ENCODE results near the gene CXorf66. TPM values are rescaled to one million over a fixed set of nuclear protein-coding genes. Genes with fewer than 3 reads are reported as not detected.
"Not testable (repeated sequence)": the region's sequence is repeated elsewhere in the genome, so short reads cannot be mapped to it uniquely, and the experiment has no call there.

The CXorf66 gene
- not detected for total RNA-seq

GRCh38 chrX:139965421-139965820 is at the start of gene CXorf66:
Gene CXorf66 (minus strand): TSS chrX:139965521. CDS start chrX:139965496, 25 bp downstream.
- Histone ChIP-seq H3K4me3 (ENCODE audit: low read length in 3 of 3) (no peak within 1 kb of the TSS), H3K36me3 (ENCODE audit: control insufficient read depth in 3 of 3, insufficient read depth in 3 of 3, low read length in 3 of 3) (no peaks in the 10 kb centered on the region), H3K9me3 (ENCODE audit: control insufficient read depth in 3 of 3, low read length in 3 of 3) (no peaks in the 10 kb centered on the region), H3K4me1 (ENCODE audit: control insufficient read depth in 3 of 3, insufficient read depth in 3 of 3, low read length in 3 of 3) (no peaks in the 10 kb centered on the region), H3K27ac (ENCODE audit: low read depth, low read length) (no peak within 1 kb of the TSS), H3K9ac (ENCODE audit: low read depth in 1 of 3, low read length in 3 of 3) (no peak within 1 kb of the TSS), H3K27me3 (ENCODE audit: control insufficient read depth in 3 of 3, insufficient read depth in 3 of 3, low read length in 3 of 3) (no peaks in the 10 kb centered on the region)

GRCh38 chrX:139982856-139983255 is 17.5 kb upstream of the CXorf66 start:
- Histone ChIP-seq H3K27ac (ENCODE audit: low read depth, low read length) (no peak overlapping the region), H3K9me3 (ENCODE audit: control insufficient read depth in 3 of 3, low read length in 3 of 3) (no peaks in the 10 kb centered on the region), H3K4me3 (ENCODE audit: low read length in 3 of 3) (no peak overlapping the region), H3K27me3 (ENCODE audit: control insufficient read depth in 3 of 3, insufficient read depth in 3 of 3, low read length in 3 of 3) (no peaks in the 10 kb centered on the region), H3K4me1 (ENCODE audit: control insufficient read depth in 3 of 3, insufficient read depth in 3 of 3, low read length in 3 of 3) (no peaks in the 10 kb centered on the region), H3K9ac (ENCODE audit: low read depth in 1 of 3, low read length in 3 of 3) (no peak overlapping the region), H3K36me3 (ENCODE audit: control insufficient read depth in 3 of 3, insufficient read depth in 3 of 3, low read length in 3 of 3) (no peaks in the 10 kb centered on the region)

- H3K9ac ChIP-seq (ENCODE audit: low read depth in 1 of 3, low read length in 3 of 3): no peak overlapping the region
- H3K4me3 ChIP-seq (ENCODE audit: low read length in 3 of 3): no peak overlapping the region
- peaks cover 0 to 3% (median 0%) of the 10 kb centered on the region in 3 donors for H3K27me3 ChIP-seq (ENCODE audit: control insufficient read depth in 3 of 3, insufficient read depth in 3 of 3, low read length in 3 of 3)
- no peaks in the 10 kb centered on the region for H3K36me3 ChIP-seq (ENCODE audit: control insufficient read depth in 3 of 3, insufficient read depth in 3 of 3, low read length in 3 of 3)
- H3K27ac ChIP-seq (ENCODE audit: low read depth, low read length): no peak overlapping the region
- peaks cover 0 to 2% (median 0%) of the 10 kb centered on the region in 3 donors for H3K4me1 ChIP-seq (ENCODE audit: control insufficient read depth in 3 of 3, insufficient read depth in 3 of 3, low read length in 3 of 3)
- peaks cover 0 to 4% (median 0%) of the 10 kb centered on the region in 3 donors for H3K9me3 ChIP-seq (ENCODE audit: control insufficient read depth in 3 of 3, low read length in 3 of 3)
Measured at GRCh38 chrX:139974471-139974870, 9.2 kb upstream of the CXorf66 start.

GRCh38 chrX:139972629-139973624 is 7.6 kb upstream of the CXorf66 start:
- H3K27me3 ChIP-seq (ENCODE audit: control insufficient read depth in 3 of 3, insufficient read depth in 3 of 3, low read length in 3 of 3): peaks cover 0 to 3% (median 0%) of the 10 kb centered on the region in 3 donors
- H3K9me3 ChIP-seq (ENCODE audit: control insufficient read depth in 3 of 3, low read length in 3 of 3): peaks cover 0 to 4% (median 0%) of the 10 kb centered on the region in 3 donors
- no peaks in the 10 kb centered on the region for H3K36me3 ChIP-seq (ENCODE audit: control insufficient read depth in 3 of 3, insufficient read depth in 3 of 3, low read length in 3 of 3)
- no peak overlapping the region for H3K9ac ChIP-seq (ENCODE audit: low read depth in 1 of 3, low read length in 3 of 3)
- H3K4me1 ChIP-seq (ENCODE audit: control insufficient read depth in 3 of 3, insufficient read depth in 3 of 3, low read length in 3 of 3): peaks cover 0 to 2% (median 0%) of the 10 kb centered on the region in 3 donors
- H3K27ac ChIP-seq (ENCODE audit: low read depth, low read length): no peak overlapping the region
- H3K4me3 ChIP-seq (ENCODE audit: low read length in 3 of 3): no peak overlapping the region

GRCh38 chrX:139972113-139972512 is 6.8 kb upstream of the CXorf66 start:
- peaks cover 0 to 2% (median 0%) of the 10 kb centered on the region in 3 donors for H3K4me1 ChIP-seq (ENCODE audit: control insufficient read depth in 3 of 3, insufficient read depth in 3 of 3, low read length in 3 of 3)
- no peak overlapping the region for H3K4me3 ChIP-seq (ENCODE audit: low read length in 3 of 3)
- H3K27ac ChIP-seq (ENCODE audit: low read depth, low read length): no peak overlapping the region
- H3K36me3 ChIP-seq (ENCODE audit: control insufficient read depth in 3 of 3, insufficient read depth in 3 of 3, low read length in 3 of 3): no peaks in the 10 kb centered on the region
- H3K9ac ChIP-seq (ENCODE audit: low read depth in 1 of 3, low read length in 3 of 3): no peak overlapping the region
- peaks cover 0 to 4% (median 0%) of the 10 kb centered on the region in 3 donors for H3K9me3 ChIP-seq (ENCODE audit: control insufficient read depth in 3 of 3, low read length in 3 of 3)
- peaks cover 0 to 3% (median 0%) of the 10 kb centered on the region in 3 donors for H3K27me3 ChIP-seq (ENCODE audit: control insufficient read depth in 3 of 3, insufficient read depth in 3 of 3, low read length in 3 of 3)

- H3K4me1 ChIP-seq (ENCODE audit: control insufficient read depth in 3 of 3, insufficient read depth in 3 of 3, low read length in 3 of 3): peaks cover 0 to 2% (median 0%) of the 10 kb centered on the region in 3 donors
- no peaks in the 10 kb centered on the region for H3K36me3 ChIP-seq (ENCODE audit: control insufficient read depth in 3 of 3, insufficient read depth in 3 of 3, low read length in 3 of 3)
- no peak overlapping the region for H3K27ac ChIP-seq (ENCODE audit: low read depth, low read length)
- H3K9me3 ChIP-seq (ENCODE audit: control insufficient read depth in 3 of 3, low read length in 3 of 3): no peaks in the 10 kb centered on the region
- peaks cover 0 to 3% (median 0%) of the 10 kb centered on the region in 3 donors for H3K27me3 ChIP-seq (ENCODE audit: control insufficient read depth in 3 of 3, insufficient read depth in 3 of 3, low read length in 3 of 3)
- H3K9ac ChIP-seq (ENCODE audit: low read depth in 1 of 3, low read length in 3 of 3): no peak overlapping the region
- no peak overlapping the region for H3K4me3 ChIP-seq (ENCODE audit: low read length in 3 of 3)
Measured at GRCh38 chrX:139971394-139971749, 6.1 kb upstream of the CXorf66 start.

DNA sequence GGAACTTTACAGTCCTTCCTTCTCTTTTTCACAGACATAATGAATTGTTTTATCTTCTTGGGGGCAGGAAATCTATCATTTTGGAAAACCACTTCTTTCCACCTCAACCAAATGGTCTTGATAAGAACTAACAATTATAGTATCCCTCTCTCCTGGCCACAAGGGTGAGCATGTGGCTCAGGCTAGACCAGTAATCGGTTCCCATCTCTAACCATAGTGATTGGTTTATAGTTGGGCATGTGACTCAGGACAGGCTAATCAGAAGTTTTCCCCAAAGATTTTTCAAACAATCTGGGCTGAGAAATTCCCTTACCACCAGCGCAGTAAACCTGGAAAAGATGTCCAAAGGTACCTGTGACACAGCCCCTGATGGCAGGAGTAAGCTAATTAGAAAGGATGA is 4.0 kb upstream of the CXorf66 start:
- H3K27ac ChIP-seq (ENCODE audit: low read depth, low read length): no peak overlapping the region
- peaks cover 0 to 2% (median 0%) of the 10 kb centered on the region in 3 donors for H3K4me1 ChIP-seq (ENCODE audit: control insufficient read depth in 3 of 3, insufficient read depth in 3 of 3, low read length in 3 of 3)
- no peak overlapping the region for H3K4me3 ChIP-seq (ENCODE audit: low read length in 3 of 3)
- H3K36me3 ChIP-seq (ENCODE audit: control insufficient read depth in 3 of 3, insufficient read depth in 3 of 3, low read length in 3 of 3): no peaks in the 10 kb centered on the region
- H3K9ac ChIP-seq (ENCODE audit: low read depth in 1 of 3, low read length in 3 of 3): no peak overlapping the region
- H3K9me3 ChIP-seq (ENCODE audit: control insufficient read depth in 3 of 3, low read length in 3 of 3): no peaks in the 10 kb centered on the region
- H3K27me3 ChIP-seq (ENCODE audit: control insufficient read depth in 3 of 3, insufficient read depth in 3 of 3, low read length in 3 of 3): peaks cover 0 to 3% (median 0%) of the 10 kb centered on the region in 3 donors

DNA sequence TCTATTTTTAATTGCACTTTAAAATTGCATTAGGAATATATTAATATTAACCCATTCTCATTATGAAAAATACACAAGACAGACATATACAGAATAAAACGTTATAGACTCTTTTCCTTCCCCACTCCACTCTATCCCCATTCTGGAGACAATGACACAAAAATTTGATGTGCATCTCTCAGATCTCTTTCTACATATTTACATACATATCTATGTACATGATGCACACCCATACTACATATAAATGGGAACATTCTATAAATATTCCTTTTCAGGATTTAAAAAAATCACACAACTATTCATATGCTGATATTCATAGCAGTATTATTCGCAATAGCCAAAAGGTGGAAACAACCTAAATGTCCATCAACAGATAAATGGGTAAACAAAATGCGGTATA is 2.4 kb upstream of the CXorf66 start:
- Histone ChIP-seq H3K27me3 (ENCODE audit: control insufficient read depth in 3 of 3, insufficient read depth in 3 of 3, low read length in 3 of 3) (peaks cover 0 to 2% (median 0%) of the 10 kb centered on the region in 3 donors), H3K9ac (ENCODE audit: low read depth in 1 of 3, low read length in 3 of 3) (no peak overlapping the region), H3K27ac (ENCODE audit: low read depth, low read length) (no peak overlapping the region), H3K4me3 (ENCODE audit: low read length in 3 of 3) (no peak overlapping the region), H3K4me1 (ENCODE audit: control insufficient read depth in 3 of 3, insufficient read depth in 3 of 3, low read length in 3 of 3) (peaks cover 0 to 2% (median 0%) of the 10 kb centered on the region in 3 donors), H3K36me3 (ENCODE audit: control insufficient read depth in 3 of 3, insufficient read depth in 3 of 3, low read length in 3 of 3) (no peaks in the 10 kb centered on the region), H3K9me3 (ENCODE audit: control insufficient read depth in 3 of 3, low read length in 3 of 3) (no peaks in the 10 kb centered on the region)

- Histone ChIP-seq H3K9me3 (ENCODE audit: control insufficient read depth in 3 of 3, low read length in 3 of 3) (no peaks in the 10 kb centered on the region), H3K4me1 (ENCODE audit: control insufficient read depth in 3 of 3, insufficient read depth in 3 of 3, low read length in 3 of 3) (peaks cover 0 to 2% (median 0%) of the 10 kb centered on the region in 3 donors), H3K27ac (ENCODE audit: low read depth, low read length) (no peak overlapping the region), H3K4me3 (ENCODE audit: low read length in 3 of 3) (no peak overlapping the region), H3K27me3 (ENCODE audit: control insufficient read depth in 3 of 3, insufficient read depth in 3 of 3, low read length in 3 of 3) (no peaks in the 10 kb centered on the region), H3K9ac (ENCODE audit: low read depth in 1 of 3, low read length in 3 of 3) (no peak overlapping the region), H3K36me3 (ENCODE audit: control insufficient read depth in 3 of 3, insufficient read depth in 3 of 3, low read length in 3 of 3) (no peaks in the 10 kb centered on the region)
Measured at GRCh38 chrX:139967300-139967699, 2.0 kb upstream of the CXorf66 start.

GRCh38 chrX:139966159-139966558 is 838 bp upstream of the CXorf66 start:
- not testable (repeated sequence) for H3K9me3 ChIP-seq (ENCODE audit: control insufficient read depth in 3 of 3, low read length in 3 of 3); H3K36me3 ChIP-seq (ENCODE audit: control insufficient read depth in 3 of 3, insufficient read depth in 3 of 3, low read length in 3 of 3); H3K27ac ChIP-seq (ENCODE audit: low read depth, low read length); H3K9ac ChIP-seq (ENCODE audit: low read depth in 1 of 3, low read length in 3 of 3); H3K4me1 ChIP-seq (ENCODE audit: control insufficient read depth in 3 of 3, insufficient read depth in 3 of 3, low read length in 3 of 3); H3K27me3 ChIP-seq (ENCODE audit: control insufficient read depth in 3 of 3, insufficient read depth in 3 of 3, low read length in 3 of 3); H3K4me3 ChIP-seq (ENCODE audit: low read length in 3 of 3)

All from skeletal muscle tissue (tissue), 4 donors.